HG02610 (cell line): ENCODE results near the gene DPP8.

Source experiments
- ATAC-seq: cut with Tn5 transposase; IDR thresholded peaks from one replicate; pipeline ENCODE4 v1.9.1; 2021; ENCODE audit warnings: mild to moderate bottlenecking, moderate library complexity; ENCODE audit not compliant: unreplicated experiment

The DPP8 gene

GRCh38 chr15:65426216-65426853 lies 91.2 kb downstream of the DPP8 start:
- no peak for ATAC-seq

- no peak for ATAC-seq
These were observed 92.8 kb downstream of the DPP8 start for GRCh38 chr15:65424683-65425082.

- ATAC-seq = no peak
These were observed 93.4 kb downstream of the DPP8 start for GRCh38 chr15:65423976-65424679.

- ATAC-seq = no peak
These were observed 94.1 kb downstream of the DPP8 start for GRCh38 chr15:65423150-65423975.

GRCh38 chr15:65421360-65422215 lies 95.9 kb downstream of the DPP8 start:
- no peak for ATAC-seq

GRCh38 chr15:65420975-65421359 lies 96.5 kb downstream of the DPP8 start:
- ATAC-seq = no peak

GRCh38 chr15:65418596-65418995 lies 98.9 kb downstream of the DPP8 start:
- no peak for ATAC-seq

GRCh38 chr15:65416845-65417416 lies 100.6 kb downstream of the DPP8 start:
- ATAC-seq = no peak

- ATAC-seq = no peak
These were observed 102.5 kb downstream of the DPP8 start for GRCh38 chr15:65414841-65415621.

- ATAC-seq = no peak
These were observed 103.7 kb downstream of the DPP8 start for GRCh38 chr15:65413760-65414144.

- ATAC-seq = no peak
These were observed 104.3 kb downstream of the DPP8 start for GRCh38 chr15:65413051-65413759.

- no peak for ATAC-seq
These were observed 104.9 kb downstream of the DPP8 start for GRCh38 chr15:65412556-65412955.

GRCh38 chr15:65411465-65412071 lies 105.9 kb downstream of the DPP8 start:
- ATAC-seq = no peak

GRCh38 chr15:65410972-65411371 lies 106.5 kb downstream of the DPP8 start:
- ATAC-seq = no peak

- ATAC-seq = no peak
These were observed 107.5 kb downstream of the DPP8 start for GRCh38 chr15:65410036-65410435.

- ATAC-seq = no peak
These were observed 108.4 kb downstream of the DPP8 start for GRCh38 chr15:65409036-65409631.

GRCh38 chr15:65408324-65409035 lies 109.0 kb downstream of the DPP8 start:
- no peak for ATAC-seq
